ENCODE measurements around the gene RHOH.

The RHOH gene

GRCh38 chr4:40209401-40209800 lies 12.6 kb downstream of the RHOH start:
- DNase-seq: no peak

- DNase-seq: no peak
Measured at GRCh38 chr4:40210776-40211175, 13.9 kb downstream of the RHOH start.

- no peak for DNase-seq
Measured at GRCh38 chr4:40211224-40212185, 14.7 kb downstream of the RHOH start.

GRCh38 chr4:40212674-40213527 lies 16.1 kb downstream of the RHOH start:
- DNase-seq: no peak

- no peak for DNase-seq
Measured at GRCh38 chr4:40214038-40214437, 17.2 kb downstream of the RHOH start.

- DNase-seq: no peak
Measured at GRCh38 chr4:40214661-40215418, 18.0 kb downstream of the RHOH start.

- DNase-seq: no peak
Measured at GRCh38 chr4:40216622-40217366, 20.0 kb downstream of the RHOH start.

- DNase-seq: no peak
Measured at GRCh38 chr4:40221744-40222143, 24.9 kb downstream of the RHOH start.

- DNase-seq: no peak
Measured at GRCh38 chr4:40223343-40223742, 26.5 kb downstream of the RHOH start.

- DNase-seq: no peak
Measured at GRCh38 chr4:40224432-40224831, 27.6 kb downstream of the RHOH start.

GRCh38 chr4:40225497-40225896 lies 28.7 kb downstream of the RHOH start:
- no peak for DNase-seq

- DNase-seq: no peak
Measured at GRCh38 chr4:40227284-40227683, 30.5 kb downstream of the RHOH start.

- DNase-seq: no peak
Measured at GRCh38 chr4:40228497-40229365, 31.9 kb downstream of the RHOH start.

GRCh38 chr4:40231316-40231863 lies 34.6 kb downstream of the RHOH start:
- no peak for DNase-seq

GRCh38 chr4:40232610-40233009 lies 35.8 kb downstream of the RHOH start:
- DNase-seq: no peak

- no peak for DNase-seq
Measured at GRCh38 chr4:40233227-40233626, 36.4 kb downstream of the RHOH start.

- DNase-seq: no peak
Measured at GRCh38 chr4:40234519-40235039, 37.7 kb downstream of the RHOH start.

GRCh38 chr4:40238008-40238699 lies 41.3 kb downstream of the RHOH start:
- DNase-seq: no peak

- no peak for DNase-seq
Measured at GRCh38 chr4:40238700-40239548, 42.1 kb downstream of the RHOH start.
